Measurements from ENCODE around the gene MEI4.

The MEI4 gene

DNA sequence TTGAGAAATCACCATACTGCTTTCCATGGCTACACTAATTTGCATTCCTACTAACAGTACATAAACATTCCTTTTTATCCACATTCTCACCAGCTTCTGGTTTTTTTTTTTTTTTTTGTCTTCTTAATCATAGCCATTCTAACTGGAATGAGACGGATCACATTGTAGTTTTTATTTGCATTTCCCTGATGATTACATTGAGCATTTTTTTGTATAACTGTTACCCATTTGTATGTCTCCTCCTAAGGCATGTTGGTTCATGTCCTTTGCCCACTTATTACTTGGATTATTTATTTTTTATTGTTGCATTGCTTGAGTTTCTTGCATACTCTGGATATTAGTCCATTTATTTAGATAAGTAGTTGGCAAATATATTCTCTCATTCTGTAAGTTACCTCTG lies 258.0 kb downstream of the MEI4 start:
- Histone ChIP-seq H3K23ac (ENCODE audit: low read length) (no peak overlapping the region), H3K27ac (ENCODE audit: low read depth, low read length) (no peak overlapping the region), H3K18ac (ENCODE audit: low read length) (no peak overlapping the region), H2BK5ac (ENCODE audit: low read length) (no peak overlapping the region), H3K79me2 (ENCODE audit: control insufficient read depth, insufficient read depth, low read length) (no peaks in the 10 kb centered on the region), H3K56ac (ENCODE audit: low read length) (no peak overlapping the region), H3K4me1 (ENCODE audit: control insufficient read depth, low read depth, low read length) (no peaks in the 10 kb centered on the region), H2BK15ac (replicated peaks; ENCODE audit: low read depth) (no peak overlapping the region), H3K9ac (ENCODE audit: low read length) (no peak overlapping the region), H3K4me3 (ENCODE audit: low read length) (no peak overlapping the region), H3K79me1 (ENCODE audit: low read length) (no peaks in the 10 kb centered on the region), H3K36me3 (ENCODE audit: control insufficient read depth, insufficient read depth, low read length) (no peaks in the 10 kb centered on the region), H4K8ac (ENCODE audit: low read depth, low read length) (no peak overlapping the region), H3K4me2 (ENCODE audit: low read length) (no peak overlapping the region), H2AK5ac (ENCODE audit: low read length) (no peak overlapping the region), H3K4ac (ENCODE audit: low read depth, low read length) (no peak overlapping the region), H2BK120ac (ENCODE audit: low read depth, low read length) (no peak overlapping the region), H4K5ac (ENCODE audit: low read length) (no peak overlapping the region), H3K27me3 (ENCODE audit: insufficient read depth, low read length, poor library complexity) (no peaks in the 10 kb centered on the region)
- no CpG with 5 or more reads among the region's 1 CpG for WGBS (ENCODE audit: extremely low coverage, insufficient coverage, low lambda C conversion rate)
- no peak for DNase-seq

DNA sequence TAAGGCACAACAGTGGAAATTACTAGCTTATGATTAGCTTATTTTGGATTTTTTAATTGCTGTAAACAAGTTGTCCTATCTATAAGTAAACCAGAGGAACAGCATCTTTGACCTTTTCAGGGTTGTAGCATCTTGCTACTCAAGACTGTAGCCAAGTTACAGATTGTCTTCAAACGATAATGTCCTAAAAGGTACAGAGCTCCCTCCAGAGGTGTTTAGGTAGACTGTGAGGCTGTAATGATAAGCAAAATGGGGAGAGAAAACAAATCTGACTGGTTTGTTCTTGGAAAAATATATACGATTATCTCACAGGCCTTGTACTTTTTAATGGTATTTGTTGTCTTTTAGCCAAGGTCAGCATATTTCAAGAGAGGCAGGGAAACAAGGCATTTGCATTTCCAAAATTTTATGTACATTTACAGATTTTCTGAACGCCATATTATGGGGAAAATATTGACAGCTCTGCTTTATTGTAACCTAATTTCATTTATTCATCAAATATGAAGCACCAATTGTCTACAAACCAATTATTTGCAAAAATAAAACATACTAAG lies 273.4 kb downstream of the MEI4 start:
- no peaks in the 10 kb centered on the region for H3K4me1 ChIP-seq (ENCODE audit: control insufficient read depth, low read depth, low read length)
- no peak overlapping the region for H3K4me2 ChIP-seq (ENCODE audit: low read length)
- H3K56ac ChIP-seq (ENCODE audit: low read length): no peak overlapping the region
- no peaks in the 10 kb centered on the region for H3K79me1 ChIP-seq (ENCODE audit: low read length)
- no peak overlapping the region for H3K23ac ChIP-seq (ENCODE audit: low read length)
- H3K9ac ChIP-seq (ENCODE audit: low read length): no peak overlapping the region
- H3K27me3 ChIP-seq (ENCODE audit: insufficient read depth, low read length, poor library complexity): no peaks in the 10 kb centered on the region
- H2AK5ac ChIP-seq (ENCODE audit: low read length): no peak overlapping the region
- no peak overlapping the region for H2BK15ac ChIP-seq (replicated peaks; ENCODE audit: low read depth)
- H3K36me3 ChIP-seq (ENCODE audit: control insufficient read depth, insufficient read depth, low read length): no peaks in the 10 kb centered on the region
- no peak overlapping the region for H3K18ac ChIP-seq (ENCODE audit: low read length)
- no peak overlapping the region for H3K4ac ChIP-seq (ENCODE audit: low read depth, low read length)
- peak; percentile 74 for DNase-seq
- H3K27ac ChIP-seq (ENCODE audit: low read depth, low read length): no peak overlapping the region
- no peaks in the 10 kb centered on the region for H3K79me2 ChIP-seq (ENCODE audit: control insufficient read depth, insufficient read depth, low read length)
- no peak overlapping the region for H2BK120ac ChIP-seq (ENCODE audit: low read depth, low read length)
- H4K8ac ChIP-seq (ENCODE audit: low read depth, low read length): no peak overlapping the region
- no peak overlapping the region for H3K4me3 ChIP-seq (ENCODE audit: low read length)
- no peak overlapping the region for H2BK5ac ChIP-seq (ENCODE audit: low read length)
- WGBS (ENCODE audit: extremely low coverage, insufficient coverage, low lambda C conversion rate): no CpG with 5 or more reads among the region's 3 CpGs
- no peak overlapping the region for H4K5ac ChIP-seq (ENCODE audit: low read length)

DNA sequence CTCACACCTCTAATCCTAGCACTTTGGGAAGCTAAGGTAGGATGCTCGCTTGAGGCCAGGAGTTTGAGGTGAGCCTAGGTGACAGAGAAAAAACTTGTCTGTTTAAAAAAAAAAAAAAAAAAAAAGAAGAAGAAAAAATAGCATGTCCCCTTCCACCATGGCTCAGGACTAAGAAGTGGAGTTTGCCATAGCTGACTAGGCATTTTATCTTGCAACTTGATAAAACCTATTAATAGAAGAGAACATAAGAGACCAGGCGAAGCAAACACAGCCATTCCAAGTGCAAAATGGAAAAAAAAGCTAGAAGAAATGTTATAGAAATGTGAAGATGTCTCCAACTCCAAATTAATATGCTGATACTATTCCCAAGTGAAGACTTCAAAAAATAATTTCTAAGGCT lies 277.5 kb downstream of the MEI4 start:
- Histone ChIP-seq H4K5ac (ENCODE audit: low read length) (no peak overlapping the region), H3K56ac (ENCODE audit: low read length) (no peak overlapping the region), H3K79me1 (ENCODE audit: low read length) (no peaks in the 10 kb centered on the region), H3K4me2 (ENCODE audit: low read length) (no peak overlapping the region), H3K4me1 (ENCODE audit: control insufficient read depth, low read depth, low read length) (no peaks in the 10 kb centered on the region), H2BK120ac (ENCODE audit: low read depth, low read length) (no peak overlapping the region), H3K27me3 (ENCODE audit: insufficient read depth, low read length, poor library complexity) (no peaks in the 10 kb centered on the region), H4K8ac (ENCODE audit: low read depth, low read length) (no peak overlapping the region), H3K18ac (ENCODE audit: low read length) (no peak overlapping the region), H2BK15ac (replicated peaks; ENCODE audit: low read depth) (no peak overlapping the region), H3K23ac (ENCODE audit: low read length) (no peak overlapping the region), H3K79me2 (ENCODE audit: control insufficient read depth, insufficient read depth, low read length) (no peaks in the 10 kb centered on the region), H2AK5ac (ENCODE audit: low read length) (no peak overlapping the region), H3K27ac (ENCODE audit: low read depth, low read length) (no peak overlapping the region), H2BK5ac (ENCODE audit: low read length) (no peak overlapping the region), H3K9ac (ENCODE audit: low read length) (no peak overlapping the region), H3K4ac (ENCODE audit: low read depth, low read length) (no peak overlapping the region), H3K4me3 (ENCODE audit: low read length) (no peak overlapping the region), H3K36me3 (ENCODE audit: control insufficient read depth, insufficient read depth, low read length) (no peaks in the 10 kb centered on the region)
- WGBS (ENCODE audit: extremely low coverage, insufficient coverage, low lambda C conversion rate): no CpG with 5 or more reads among the region's 2 CpGs
- no peak for DNase-seq

DNA sequence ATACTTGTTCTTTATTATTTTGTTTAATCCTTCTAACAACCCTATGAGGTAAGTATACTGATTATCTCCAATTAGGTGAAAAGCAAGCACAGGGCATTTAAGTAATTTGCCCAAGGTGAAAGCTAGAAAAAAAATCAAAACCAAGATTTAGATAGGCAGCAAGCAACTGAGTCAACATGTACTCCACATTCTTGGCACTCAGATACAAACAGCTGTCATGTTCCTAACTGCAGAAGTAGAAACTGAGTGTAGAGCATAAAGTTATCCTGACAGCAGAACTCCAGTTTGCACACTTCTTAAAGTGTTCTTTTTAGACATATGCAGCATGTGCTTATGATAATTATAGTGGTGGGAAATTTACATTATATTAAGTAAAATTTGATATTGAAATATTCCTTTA lies 278.1 kb downstream of the MEI4 start:
- Histone ChIP-seq H3K4me3 (ENCODE audit: low read length) (no peak overlapping the region), H3K27me3 (ENCODE audit: insufficient read depth, low read length, poor library complexity) (no peaks in the 10 kb centered on the region), H2BK5ac (ENCODE audit: low read length) (no peak overlapping the region), H3K27ac (ENCODE audit: low read depth, low read length) (no peak overlapping the region), H3K4me1 (ENCODE audit: control insufficient read depth, low read depth, low read length) (no peaks in the 10 kb centered on the region), H3K79me1 (ENCODE audit: low read length) (no peaks in the 10 kb centered on the region), H3K4ac (ENCODE audit: low read depth, low read length) (no peak overlapping the region), H3K36me3 (ENCODE audit: control insufficient read depth, insufficient read depth, low read length) (no peaks in the 10 kb centered on the region), H3K18ac (ENCODE audit: low read length) (no peak overlapping the region), H4K5ac (ENCODE audit: low read length) (no peak overlapping the region), H3K56ac (ENCODE audit: low read length) (no peak overlapping the region), H3K23ac (ENCODE audit: low read length) (no peak overlapping the region), H2BK15ac (replicated peaks; ENCODE audit: low read depth) (no peak overlapping the region), H3K4me2 (ENCODE audit: low read length) (no peak overlapping the region), H3K9ac (ENCODE audit: low read length) (no peak overlapping the region), H2BK120ac (ENCODE audit: low read depth, low read length) (no peak overlapping the region), H3K79me2 (ENCODE audit: control insufficient read depth, insufficient read depth, low read length) (no peaks in the 10 kb centered on the region), H4K8ac (ENCODE audit: low read depth, low read length) (no peak overlapping the region), H2AK5ac (ENCODE audit: low read length) (no peak overlapping the region)
- no peak for DNase-seq

DNA sequence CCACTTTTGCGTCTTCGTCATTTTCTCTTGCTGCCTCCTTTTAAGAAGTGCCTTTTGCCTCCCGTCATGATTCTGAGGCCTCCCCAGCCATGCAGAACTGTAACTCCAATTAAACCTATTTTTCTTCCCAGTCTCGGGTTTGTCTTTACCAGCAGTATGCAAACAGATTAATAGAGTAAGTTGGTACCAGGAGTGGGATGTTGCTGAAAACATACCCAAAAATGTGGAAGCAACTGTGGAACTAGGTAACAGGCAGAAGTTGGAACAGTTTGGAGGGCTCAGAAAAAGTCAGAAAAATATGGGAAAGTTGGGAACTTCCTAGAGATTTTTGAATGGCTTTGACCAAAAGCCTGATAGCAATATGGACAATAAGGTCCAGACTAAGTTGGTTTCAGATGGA lies 309.2 kb downstream of the MEI4 start:
- Histone ChIP-seq H3K36me3 (ENCODE audit: control insufficient read depth, insufficient read depth, low read length) (no peaks in the 10 kb centered on the region), H3K56ac (ENCODE audit: low read length) (no peak overlapping the region), H3K27me3 (ENCODE audit: insufficient read depth, low read length, poor library complexity) (no peaks in the 10 kb centered on the region), H2AK5ac (ENCODE audit: low read length) (no peak overlapping the region), H3K79me2 (ENCODE audit: control insufficient read depth, insufficient read depth, low read length) (no peaks in the 10 kb centered on the region), H4K5ac (ENCODE audit: low read length) (no peak overlapping the region), H3K4ac (ENCODE audit: low read depth, low read length) (no peak overlapping the region), H3K27ac (ENCODE audit: low read depth, low read length) (no peak overlapping the region), H3K4me1 (ENCODE audit: control insufficient read depth, low read depth, low read length) (no peaks in the 10 kb centered on the region), H2BK15ac (replicated peaks; ENCODE audit: low read depth) (no peak overlapping the region), H3K18ac (ENCODE audit: low read length) (no peak overlapping the region), H2BK120ac (ENCODE audit: low read depth, low read length) (no peak overlapping the region), H2BK5ac (ENCODE audit: low read length) (no peak overlapping the region), H3K4me3 (ENCODE audit: low read length) (no peak overlapping the region), H3K4me2 (ENCODE audit: low read length) (no peak overlapping the region), H3K23ac (ENCODE audit: low read length) (no peak overlapping the region), H3K9ac (ENCODE audit: low read length) (no peak overlapping the region), H3K79me1 (ENCODE audit: low read length) (no peaks in the 10 kb centered on the region), H4K8ac (ENCODE audit: low read depth, low read length) (no peak overlapping the region)
- no peak for DNase-seq
- no CpG with 5 or more reads among the region's 4 CpGs for WGBS (ENCODE audit: extremely low coverage, insufficient coverage, low lambda C conversion rate)

DNA sequence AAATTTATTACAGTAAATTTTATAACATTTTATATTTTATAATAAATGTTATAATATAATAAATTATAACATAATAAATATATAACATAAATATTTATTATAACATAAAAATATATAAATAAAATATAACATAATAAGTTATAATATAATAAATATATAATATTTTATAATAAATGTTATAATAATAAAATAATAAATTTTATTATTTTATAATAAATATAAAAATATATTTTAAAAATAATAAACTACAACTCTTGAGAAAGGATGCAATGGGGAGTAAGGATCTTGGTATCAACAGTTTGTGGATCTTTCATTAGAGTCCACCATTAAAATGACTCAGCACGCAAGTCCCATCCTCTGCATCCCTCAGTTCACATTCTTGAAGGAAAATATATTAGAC lies 312.6 kb downstream of the MEI4 start:
- H4K5ac ChIP-seq (ENCODE audit: low read length): no peak overlapping the region
- DNase-seq: no peak
- no peak overlapping the region for H2BK120ac ChIP-seq (ENCODE audit: low read depth, low read length)
- no peaks in the 10 kb centered on the region for H3K79me2 ChIP-seq (ENCODE audit: control insufficient read depth, insufficient read depth, low read length)
- no peak overlapping the region for H3K27ac ChIP-seq (ENCODE audit: low read depth, low read length)
- no peaks in the 10 kb centered on the region for H3K79me1 ChIP-seq (ENCODE audit: low read length)
- H3K23ac ChIP-seq (ENCODE audit: low read length): no peak overlapping the region
- H2BK15ac ChIP-seq (replicated peaks; ENCODE audit: low read depth): no peak overlapping the region
- no peak overlapping the region for H2BK5ac ChIP-seq (ENCODE audit: low read length)
- H3K18ac ChIP-seq (ENCODE audit: low read length): no peak overlapping the region
- H3K4me3 ChIP-seq (ENCODE audit: low read length): no peak overlapping the region
- H4K8ac ChIP-seq (ENCODE audit: low read depth, low read length): no peak overlapping the region
- H3K56ac ChIP-seq (ENCODE audit: low read length): no peak overlapping the region
- H3K36me3 ChIP-seq (ENCODE audit: control insufficient read depth, insufficient read depth, low read length): no peaks in the 10 kb centered on the region
- WGBS (ENCODE audit: extremely low coverage, insufficient coverage, low lambda C conversion rate): no CpG with 5 or more reads among the region's 1 CpG
- no peaks in the 10 kb centered on the region for H3K4me1 ChIP-seq (ENCODE audit: control insufficient read depth, low read depth, low read length)
- no peak overlapping the region for H2AK5ac ChIP-seq (ENCODE audit: low read length)
- H3K4me2 ChIP-seq (ENCODE audit: low read length): no peak overlapping the region
- no peaks in the 10 kb centered on the region for H3K27me3 ChIP-seq (ENCODE audit: insufficient read depth, low read length, poor library complexity)
- no peak overlapping the region for H3K4ac ChIP-seq (ENCODE audit: low read depth, low read length)
- H3K9ac ChIP-seq (ENCODE audit: low read length): no peak overlapping the region

Data from mesendoderm (in vitro differentiated cells).